Measurements from ENCODE around the gene SP110.

DNA sequence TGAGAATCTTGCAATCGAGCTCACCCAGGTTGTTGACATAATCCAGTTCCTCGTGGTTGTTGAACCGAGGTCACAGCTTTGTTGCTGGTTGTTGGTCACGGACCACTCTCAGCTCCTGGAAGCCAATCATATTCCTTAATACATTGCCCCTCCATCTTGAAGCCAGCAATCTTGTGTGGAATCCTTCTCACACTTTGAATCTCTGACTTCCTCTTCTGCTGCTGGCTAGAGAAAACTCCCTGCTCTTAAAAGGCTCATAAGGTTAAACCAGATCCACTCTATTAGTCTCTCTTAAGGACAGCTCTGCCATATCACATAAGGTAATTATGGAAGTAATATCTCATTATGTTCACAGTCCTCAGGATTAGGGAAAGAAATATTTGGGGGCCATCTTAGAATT, 46.9 kb upstream of the SP110 start:
- no peak for TF ChIP-seq POLR2AphosphoS5 (IDR thresholded peaks at IDR 0.05; ENCODE audit: insufficient read depth in 1 of 2, low read depth in 1 of 2)
- TF ChIP-seq, protein P1, sequence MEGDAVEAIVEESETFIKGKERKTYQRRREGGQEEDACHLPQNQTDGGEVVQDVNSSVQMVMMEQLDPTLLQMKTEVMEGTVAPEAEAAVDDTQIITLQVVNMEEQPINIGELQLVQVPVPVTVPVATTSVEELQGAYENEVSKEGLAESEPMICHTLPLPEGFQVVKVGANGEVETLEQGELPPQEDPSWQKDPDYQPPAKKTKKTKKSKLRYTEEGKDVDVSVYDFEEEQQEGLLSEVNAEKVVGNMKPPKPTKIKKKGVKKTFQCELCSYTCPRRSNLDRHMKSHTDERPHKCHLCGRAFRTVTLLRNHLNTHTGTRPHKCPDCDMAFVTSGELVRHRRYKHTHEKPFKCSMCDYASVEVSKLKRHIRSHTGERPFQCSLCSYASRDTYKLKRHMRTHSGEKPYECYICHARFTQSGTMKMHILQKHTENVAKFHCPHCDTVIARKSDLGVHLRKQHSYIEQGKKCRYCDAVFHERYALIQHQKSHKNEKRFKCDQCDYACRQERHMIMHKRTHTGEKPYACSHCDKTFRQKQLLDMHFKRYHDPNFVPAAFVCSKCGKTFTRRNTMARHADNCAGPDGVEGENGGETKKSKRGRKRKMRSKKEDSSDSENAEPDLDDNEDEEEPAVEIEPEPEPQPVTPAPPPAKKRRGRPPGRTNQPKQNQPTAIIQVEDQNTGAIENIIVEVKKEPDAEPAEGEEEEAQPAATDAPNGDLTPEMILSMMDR (IDR thresholded peaks at IDR 0.05) = no peak
- no peak for TF ChIP-seq POLR2A (IDR thresholded peaks at IDR 0.05)
